GM13976 (cell line): Measurements from ENCODE around the gene CSNK2A1.

ENCODE experiments used
- DNase-seq: peaks from one replicate; pipeline ENCODE4 v3.0.0; 2012; ENCODE audit warnings: low spot score
- CTCF ChIP-seq: IDR thresholded peaks from 2 replicates; pipeline ENCODE4 v1.5.1; 2012; ENCODE audit warnings: borderline replicate concordance, mild to moderate bottlenecking; ENCODE audit not compliant: insufficient read depth; ENCODE audit errors: extremely low read depth, missing control alignments, control extremely low read depth
- in situ Hi-C: fragments of 300-500 bp; cut with MboI; formaldehyde crosslinking; loops from one replicate; pipeline ENCODE4 v1.12.0; 2022; ENCODE audit warnings: low sequenced_read_pairs, mixed read lengths, inconsistent platforms; ENCODE audit not compliant: unreplicated experiment

Gene CSNK2A1

GRCh38 chr20:427849-428657 is 115.5 kb downstream of the CSNK2A1 start:
- in situ Hi-C loops = no loop called here
- no peak for TF ChIP-seq CTCF
- no peak for DNase-seq

- DNase-seq = no peak
- no peak for TF ChIP-seq CTCF
- in situ Hi-C loops = no loop called here
Observed at GRCh38 chr20:427401-427800, 116.2 kb downstream of the CSNK2A1 start.

DNA sequence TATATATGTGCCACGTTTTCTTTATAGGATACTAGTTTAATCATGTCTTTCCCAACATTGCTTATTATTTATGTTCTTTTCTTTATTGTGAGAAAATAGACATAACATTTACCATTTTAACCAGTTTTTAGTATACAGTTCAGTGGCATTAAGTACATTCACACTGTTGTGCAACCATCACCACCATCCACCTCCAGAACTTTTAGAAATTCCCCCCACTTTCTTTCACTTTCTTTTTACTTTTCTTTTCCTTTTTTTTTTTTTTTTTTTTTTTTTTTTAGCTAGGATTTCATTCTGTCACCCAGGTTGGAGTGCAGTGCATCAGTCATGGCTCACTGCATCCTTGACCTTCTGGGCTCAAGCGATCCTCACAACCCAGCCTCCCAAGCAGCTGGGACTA is 117.0 kb downstream of the CSNK2A1 start:
- in situ Hi-C loops = no loop called here
- no peak for DNase-seq
- TF ChIP-seq CTCF = no peak
